Iris pigment epithelial cell (primary cell): ENCODE measurements around the gene KDM7A.

Experiments used
- DNase-seq: peaks from one replicate; pipeline ENCODE4 v3.0.0-alpha.2; 2011; ENCODE audit warnings: low read depth

KDM7A gene

GRCh38 chr7:140056431-140057142, 120.2 kb downstream of the KDM7A start:
- no peak for DNase-seq

GRCh38 chr7:140055833-140056232, 121.0 kb downstream of the KDM7A start:
- DNase-seq, result no peak

- DNase-seq, result no peak
Measured at GRCh38 chr7:140054751-140055150, 122.0 kb downstream of the KDM7A start.

- no peak for DNase-seq
Measured at GRCh38 chr7:140053812-140054539, 122.8 kb downstream of the KDM7A start.

GRCh38 chr7:140051820-140052219, 125.0 kb downstream of the KDM7A start:
- no peak for DNase-seq

- no peak for DNase-seq
Measured at GRCh38 chr7:140050100-140050499, 126.7 kb downstream of the KDM7A start.

- DNase-seq, result peak; percentile 30
Measured at GRCh38 chr7:140049339-140050024, 127.3 kb downstream of the KDM7A start.

GRCh38 chr7:140048989-140049338, 127.8 kb downstream of the KDM7A start:
- DNase-seq, result no peak

GRCh38 chr7:140048138-140048537, 128.6 kb downstream of the KDM7A start:
- no peak for DNase-seq

GRCh38 chr7:140047197-140047596, 129.6 kb downstream of the KDM7A start:
- no peak for DNase-seq

- no peak for DNase-seq
Measured at GRCh38 chr7:140045697-140046096, 131.1 kb downstream of the KDM7A start.

- DNase-seq, result no peak
Measured at GRCh38 chr7:140044251-140044650, 132.5 kb downstream of the KDM7A start.

GRCh38 chr7:140042386-140042670, 134.5 kb downstream of the KDM7A start:
- no peak for DNase-seq

- peak; percentile 60 for DNase-seq
Measured at GRCh38 chr7:140041659-140042385, 135.0 kb downstream of the KDM7A start.

GRCh38 chr7:140039896-140040295, 136.9 kb downstream of the KDM7A start:
- DNase-seq, result no peak

- DNase-seq, result no peak
Measured at GRCh38 chr7:140039066-140039465, 137.7 kb downstream of the KDM7A start.

GRCh38 chr7:140036224-140036962, 140.4 kb downstream of the KDM7A start:
- no peak for DNase-seq

GRCh38 chr7:140035400-140036223, 141.2 kb downstream of the KDM7A start:
- DNase-seq, result peak; percentile 67
